AG04450 (cell line): Measurements from ENCODE around the gene TLL2. TPM values are rescaled to one million over a fixed set of nuclear protein-coding genes. Genes with fewer than 3 reads are reported as not detected.

ENCODE experiments used
- CTCF ChIA-PET: fragments of 300-600, 350-600 bp; formaldehyde crosslinking; extraction: SDS; loops from one replicate; lab custom pipeline; 2022; ENCODE audit warnings: antibody characterized with exemption, inconsistent platforms; lab: Charles Lee
- POLR2A ChIA-PET: fragments of 350-600 bp; formaldehyde crosslinking; extraction: SDS; loops from one replicate; lab custom pipeline; 2021; ENCODE audit warnings: antibody characterized with exemption, inconsistent platforms; lab: Yijun Ruan, JAX
- DNase-seq: peaks from one replicate; pipeline ENCODE4 v3.0.0-alpha.2; 2011; ENCODE audit warnings: low read depth, low spot score
- H3K27ac ChIP-seq: one replicate; pipeline ENCODE4 v1.5.1; 2012; ENCODE audit warnings: low read depth, low read length, control low read depth
- H3K27me3 ChIP-seq: one replicate; pipeline ENCODE4 v1.6.0; 2012; ENCODE audit warnings: low read length; ENCODE audit not compliant: control insufficient read depth, insufficient read depth
- H3K4me3 ChIP-seq: 2 replicates; pipeline ENCODE4 v1.5.1; 2011; ENCODE audit warnings: mild to moderate bottlenecking, low read depth, low read length, control low read depth
- H3K9me3 ChIP-seq: 2 replicates; pipeline ENCODE4 v1.5.1; 2012; ENCODE audit warnings: low read length; ENCODE audit not compliant: control insufficient read depth, insufficient read depth
- CTCF ChIP-seq: IDR thresholded peaks from 2 replicates; pipeline ENCODE4 v1.5.1; 2011; ENCODE audit warnings: low read depth, low read length, control low read depth, inconsistent platforms
- polyA plus RNA-seq: library from polyadenylated mRNA; depleted of rRNA; stranded (reverse); fragments of >200 nt; gene quantifications from 2 replicates; pipeline ENCODE4 v1.2.3, GENCODE V29; 2011

Gene TLL2
- polyA plus RNA-seq, 1 experiment: 0.01 TPM

GRCh38 chr10:96450529-96451207 is 63.1 kb downstream of the TLL2 start:
- no peak for TF ChIP-seq CTCF
- Histone ChIP-seq H3K9me3 (no peaks in the 10 kb centered on the region), H3K27me3 (peaks cover 2% of the 10 kb centered on the region), H3K27ac (no peak overlapping the region), H3K4me3 (no peak overlapping the region)
- POLR2A ChIA-PET: no interaction called here
- DNase-seq: no peak
- CTCF ChIA-PET: no interaction called here

GRCh38 chr10:96448558-96448957 is 65.2 kb downstream of the TLL2 start:
- H3K27ac ChIP-seq: no peak overlapping the region
- POLR2A ChIA-PET: no interaction called here
- CTCF ChIA-PET: no interaction called here

GRCh38 chr10:96448021-96448457 is 65.7 kb downstream of the TLL2 start:
- Histone ChIP-seq H3K4me3 (no peak overlapping the region), H3K27me3 (no peaks in the 10 kb centered on the region), H3K27ac (no peak overlapping the region), H3K9me3 (no peaks in the 10 kb centered on the region)
- CTCF ChIA-PET: no interaction called here
- DNase-seq: no peak
- TF ChIP-seq CTCF: no peak
- POLR2A ChIA-PET: no interaction called here

More at GRCh38 chr10:96448558-96448957, 65.2 kb downstream of the TLL2 start:
- no peak for TF ChIP-seq CTCF
- no peak for DNase-seq
- Histone ChIP-seq H3K27me3 (no peaks in the 10 kb centered on the region), H3K4me3 (no peak overlapping the region), H3K9me3 (no peaks in the 10 kb centered on the region)

GRCh38 chr10:96446966-96447596 is 66.6 kb downstream of the TLL2 start:
- DNase-seq: no peak
- H3K27ac ChIP-seq: no peak overlapping the region
- ChIA-PET POLR2A (no interaction called here), CTCF (no interaction called here)
- TF ChIP-seq CTCF: no peak
- H3K27me3 ChIP-seq: no peaks in the 10 kb centered on the region
- no peaks in the 10 kb centered on the region for H3K9me3 ChIP-seq
- no peak overlapping the region for H3K4me3 ChIP-seq

GRCh38 chr10:96441987-96442643 is 71.6 kb downstream of the TLL2 start:
- no peak overlapping the region for H3K27ac ChIP-seq
- no peak overlapping the region for H3K4me3 ChIP-seq
- ChIA-PET CTCF (interaction anchor here (0.6 kb wide), 3 partner anchors 103 to 371 kb away, joined by 3 to 4 read pairs (median 4); no protein-coding TSS in a partner anchor), POLR2A (no interaction called here)
- H3K27me3 ChIP-seq: no peaks in the 10 kb centered on the region
- no peak for TF ChIP-seq CTCF
- H3K9me3 ChIP-seq: no peaks in the 10 kb centered on the region
- DNase-seq: no peak
